GM12878 (cell line): ENCODE data around the gene NUP214. TPM values are rescaled to one million over a fixed set of nuclear protein-coding genes. Genes with fewer than 3 reads are reported as not detected.

Source experiments
- BACH1 ChIP-seq: fragments of 450-650 bp; IDR thresholded peaks from 2 replicates; pipeline ENCODE4 v1.6.1; 2017; ENCODE audit warnings: mild to moderate bottlenecking, borderline replicate concordance
- BHLHE40 ChIP-seq, 2 experiments: fragments of 450-650 bp in 1 of 2; IDR thresholded peaks; 2 replicates each; pipeline ENCODE4 v1.6.1; 2011 to 2017; ENCODE audit warnings: low read depth in 2 of 2, borderline replicate concordance in 1 of 2, improper control_type of control experiment in 1 of 2, low read length in 1 of 2, mild to moderate bottlenecking in 1 of 2
- CBFB ChIP-seq: IDR thresholded peaks from 2 replicates; pipeline ENCODE4 v1.6.1; 2016; ENCODE audit warnings: antibody characterized with exemption, low read depth
- DPF2 ChIP-seq: fragments of 450-650 bp; IDR thresholded peaks from 2 replicates; pipeline ENCODE4 v1.6.1; 2017; ENCODE audit warnings: mild to moderate bottlenecking
- MEF2A ChIP-seq: IDR thresholded peaks from 2 replicates; pipeline ENCODE4 v1.6.1; 2011; ENCODE audit warnings: low read depth, mild to moderate bottlenecking, low read length, moderate library complexity; ENCODE audit not compliant: insufficient read depth
- NFYA ChIP-seq: IDR thresholded peaks from 2 replicates; pipeline ENCODE4 v1.6.1; 2011; ENCODE audit warnings: low read depth, mild to moderate bottlenecking, low read length, improper control_type of control experiment, borderline replicate concordance
- RUNX3 ChIP-seq: IDR thresholded peaks from 2 replicates; pipeline ENCODE4 v1.6.1; 2012; ENCODE audit warnings: low read length, inconsistent platforms
- SIX5 ChIP-seq: IDR thresholded peaks from 2 replicates; pipeline ENCODE4 v1.6.1; 2011; ENCODE audit warnings: mild to moderate bottlenecking, low read depth, low read length, moderate library complexity; ENCODE audit not compliant: severe bottlenecking
- SMAD5 ChIP-seq: IDR thresholded peaks from 2 replicates; pipeline ENCODE4 v1.6.1; 2016; ENCODE audit warnings: antibody characterized with exemption, low read depth
- SMC3 ChIP-seq: IDR thresholded peaks from 2 replicates; pipeline ENCODE4 v1.6.1; 2011; ENCODE audit warnings: low read length, improper control_type of control experiment, borderline replicate concordance
- SP1 ChIP-seq: IDR thresholded peaks from one replicate; pipeline ENCODE4 v1.6.1; 2011; ENCODE audit warnings: low read depth, low read length
- SPI1 ChIP-seq: IDR thresholded peaks from 2 replicates; pipeline ENCODE4 v1.6.1; 2011; ENCODE audit warnings: low read depth, mild to moderate bottlenecking, low read length, moderate library complexity, borderline replicate concordance; ENCODE audit not compliant: insufficient read depth
- SREBF1 ChIP-seq: IDR thresholded peaks from 2 replicates; pipeline ENCODE4 v1.6.1; 2012; ENCODE audit warnings: mild to moderate bottlenecking, low read length
- SREBF2 ChIP-seq: IDR thresholded peaks from 2 replicates; pipeline ENCODE4 v1.6.1; 2012; ENCODE audit warnings: mild to moderate bottlenecking, low read length
- STAT3 ChIP-seq: IDR thresholded peaks from 2 replicates; pipeline ENCODE4 v1.6.1; 2011; ENCODE audit warnings: low read depth, low read length, improper control_type of control experiment
- YY1 ChIP-seq: IDR thresholded peaks from 2 replicates; pipeline ENCODE4 v1.6.1; 2011; ENCODE audit warnings: low read depth, mild to moderate bottlenecking, low read length
- ZNF622 ChIP-seq: fragments of 450-650 bp; IDR thresholded peaks from 2 replicates; pipeline ENCODE4 v1.6.1; 2017; ENCODE audit warnings: mild to moderate bottlenecking, inconsistent platforms
- ZSCAN29 ChIP-seq: fragments of 450-650 bp; IDR thresholded peaks from 2 replicates; pipeline ENCODE4 v1.6.1; 2017; ENCODE audit warnings: mild to moderate bottlenecking, moderate library complexity
- polyA plus RNA-seq, 11 experiments: library from polyadenylated mRNA; depleted of rRNA in 4 of 11; unstranded in 6 of 11; stranded (reverse) in 5 of 11; fragments of >200 nt; fragmentation: Nextera tagmentation in 4 of 11; fragmentation: Illumina TruSeq in 1 of 11; extraction: Ambion mirVana in 4 of 11; extraction: Trizol in 1 of 11; gene quantifications; 1 replicate in 1 of 11; 2 replicates in 10 of 11; pipeline versions ENCODE4 v1.2.1 to v1.2.3, GENCODE V29; 2011 to 2016; ENCODE audit warnings: inconsistent platforms in 2 of 11, missing spikeins in 2 of 11, low read depth in 1 of 11
- total RNA-seq, 4 experiments: library from RNA; depleted of rRNA in 3 of 4; stranded (reverse); fragments of >200 nt in 3 of 4; fragmentation: Illumina TruSeq in 1 of 4; extraction: Trizol in 1 of 4; gene quantifications; 2 replicates each; pipeline versions ENCODE4 v1.2.1 to v1.2.3, GENCODE V29; 2013 to 2021
- TF ChIP-seq, protein P1 (sequence below): IDR thresholded peaks from 2 replicates; pipeline ENCODE4 v1.6.1; 2011; ENCODE audit warnings: low read depth, mild to moderate bottlenecking, low read length, moderate library complexity, borderline replicate concordance; ENCODE audit errors: extremely low read depth
- TF ChIP-seq, protein P2 (sequence below): fragments of 450-650 bp; IDR thresholded peaks from 2 replicates; pipeline ENCODE4 v1.6.1; 2017; ENCODE audit warnings: low read depth, mild to moderate bottlenecking, moderate library complexity
- TF ChIP-seq, protein P3 (sequence below): IDR thresholded peaks from 2 replicates; pipeline ENCODE4 v1.6.1; 2012; ENCODE audit warnings: low read depth, low read length, improper control_type of control experiment
- TF ChIP-seq, protein P4 (sequence below): fragments of 450-650 bp; IDR thresholded peaks from 2 replicates; pipeline ENCODE4 v1.6.1; 2016; ENCODE audit warnings: mild to moderate bottlenecking
- TF ChIP-seq, protein P5 (sequence below): fragments of 150-350 bp; IDR thresholded peaks from 2 replicates; pipeline ENCODE4 v1.6.1; 2016; ENCODE audit warnings: low read depth, low read length

NUP214 gene
- total and polyA plus RNA-seq, 10 of the 15 experiments (the other 5 are each of a cell fraction or from before 2014, with no cell fraction given): 11.7 to 53.8 (median 17.6) TPM

DNA sequence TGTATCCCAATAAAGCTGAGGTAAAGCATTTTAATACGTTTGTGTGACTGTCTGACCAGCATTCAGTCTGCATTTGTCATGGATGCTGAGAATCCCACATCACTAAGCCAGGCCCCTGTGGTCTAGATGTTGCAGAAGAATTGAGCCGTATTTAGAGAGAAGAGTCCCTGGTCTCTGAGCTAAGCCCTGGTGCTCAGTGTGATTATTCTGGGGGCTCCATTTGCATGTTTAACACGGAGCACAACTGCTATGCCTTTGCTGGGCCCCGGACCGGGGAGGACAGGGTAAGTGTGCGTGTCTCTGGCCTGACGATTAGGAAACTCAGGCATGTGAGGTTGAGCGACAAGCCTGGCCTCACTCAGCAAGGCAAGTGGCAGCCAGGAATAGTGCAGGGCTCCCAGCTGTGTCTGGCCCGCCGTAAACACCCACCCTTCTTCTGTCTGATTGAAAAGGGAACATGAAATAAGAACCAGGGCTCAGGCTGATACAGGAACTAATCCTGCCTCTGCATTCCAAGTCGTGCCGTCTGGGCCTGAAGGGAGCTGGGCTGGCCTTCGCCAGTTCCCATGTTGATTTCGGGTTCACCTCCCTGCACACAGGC, 128.6 kb downstream of the NUP214 start (continued):
- no peak for TF ChIP-seq SIX5
- TF ChIP-seq SMAD5: no peak
- TF ChIP-seq, protein P1, sequence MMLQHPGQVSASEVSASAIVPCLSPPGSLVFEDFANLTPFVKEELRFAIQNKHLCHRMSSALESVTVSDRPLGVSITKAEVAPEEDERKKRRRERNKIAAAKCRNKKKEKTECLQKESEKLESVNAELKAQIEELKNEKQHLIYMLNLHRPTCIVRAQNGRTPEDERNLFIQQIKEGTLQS: no peak
- TF ChIP-seq BACH1: no peak
- TF ChIP-seq, protein P2, sequence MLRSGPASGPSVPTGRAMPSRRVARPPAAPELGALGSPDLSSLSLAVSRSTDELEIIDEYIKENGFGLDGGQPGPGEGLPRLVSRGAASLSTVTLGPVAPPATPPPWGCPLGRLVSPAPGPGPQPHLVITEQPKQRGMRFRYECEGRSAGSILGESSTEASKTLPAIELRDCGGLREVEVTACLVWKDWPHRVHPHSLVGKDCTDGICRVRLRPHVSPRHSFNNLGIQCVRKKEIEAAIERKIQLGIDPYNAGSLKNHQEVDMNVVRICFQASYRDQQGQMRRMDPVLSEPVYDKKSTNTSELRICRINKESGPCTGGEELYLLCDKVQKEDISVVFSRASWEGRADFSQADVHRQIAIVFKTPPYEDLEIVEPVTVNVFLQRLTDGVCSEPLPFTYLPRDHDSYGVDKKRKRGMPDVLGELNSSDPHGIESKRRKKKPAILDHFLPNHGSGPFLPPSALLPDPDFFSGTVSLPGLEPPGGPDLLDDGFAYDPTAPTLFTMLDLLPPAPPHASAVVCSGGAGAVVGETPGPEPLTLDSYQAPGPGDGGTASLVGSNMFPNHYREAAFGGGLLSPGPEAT: no peak
- no peak for TF ChIP-seq CBFB
- TF ChIP-seq, protein P3, sequence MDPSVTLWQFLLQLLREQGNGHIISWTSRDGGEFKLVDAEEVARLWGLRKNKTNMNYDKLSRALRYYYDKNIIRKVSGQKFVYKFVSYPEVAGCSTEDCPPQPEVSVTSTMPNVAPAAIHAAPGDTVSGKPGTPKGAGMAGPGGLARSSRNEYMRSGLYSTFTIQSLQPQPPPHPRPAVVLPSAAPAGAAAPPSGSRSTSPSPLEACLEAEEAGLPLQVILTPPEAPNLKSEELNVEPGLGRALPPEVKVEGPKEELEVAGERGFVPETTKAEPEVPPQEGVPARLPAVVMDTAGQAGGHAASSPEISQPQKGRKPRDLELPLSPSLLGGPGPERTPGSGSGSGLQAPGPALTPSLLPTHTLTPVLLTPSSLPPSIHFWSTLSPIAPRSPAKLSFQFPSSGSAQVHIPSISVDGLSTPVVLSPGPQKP: no peak
- TF ChIP-seq SMC3: no peak
- TF ChIP-seq DPF2: no peak
- no peak for TF ChIP-seq SPI1
- TF ChIP-seq SREBF1: no peak
- TF ChIP-seq STAT3: no peak
- TF ChIP-seq ZSCAN29: no peak
- TF ChIP-seq MEF2A: no peak
- TF ChIP-seq BHLHE40 (IDR thresholded peaks at IDR 0.05; ENCODE audit: borderline replicate concordance in 1 of 2, low read depth in 2 of 2, low read length in 1 of 2): 0 out of 4 replicates have a peak, but pooled peaks have one; percentile 17 to 20
- TF ChIP-seq, protein P4, sequence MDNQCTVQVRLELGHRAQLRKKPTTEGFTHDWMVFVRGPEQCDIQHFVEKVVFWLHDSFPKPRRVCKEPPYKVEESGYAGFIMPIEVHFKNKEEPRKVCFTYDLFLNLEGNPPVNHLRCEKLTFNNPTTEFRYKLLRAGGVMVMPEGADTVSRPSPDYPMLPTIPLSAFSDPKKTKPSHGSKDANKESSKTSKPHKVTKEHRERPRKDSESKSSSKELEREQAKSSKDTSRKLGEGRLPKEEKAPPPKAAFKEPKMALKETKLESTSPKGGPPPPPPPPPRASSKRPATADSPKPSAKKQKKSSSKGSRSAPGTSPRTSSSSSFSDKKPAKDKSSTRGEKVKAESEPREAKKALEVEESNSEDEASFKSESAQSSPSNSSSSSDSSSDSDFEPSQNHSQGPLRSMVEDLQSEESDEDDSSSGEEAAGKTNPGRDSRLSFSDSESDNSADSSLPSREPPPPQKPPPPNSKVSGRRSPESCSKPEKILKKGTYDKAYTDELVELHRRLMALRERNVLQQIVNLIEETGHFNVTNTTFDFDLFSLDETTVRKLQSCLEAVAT: no peak
- no peak for TF ChIP-seq ZNF622
- no peak for TF ChIP-seq NFYA
- TF ChIP-seq RUNX3: peak; percentile 34
- TF ChIP-seq SREBF2: no peak
- no peak for TF ChIP-seq SP1
- TF ChIP-seq YY1: 0 out of 2 replicates have a peak, but pooled peaks have one; percentile 8
- TF ChIP-seq, protein P5, sequence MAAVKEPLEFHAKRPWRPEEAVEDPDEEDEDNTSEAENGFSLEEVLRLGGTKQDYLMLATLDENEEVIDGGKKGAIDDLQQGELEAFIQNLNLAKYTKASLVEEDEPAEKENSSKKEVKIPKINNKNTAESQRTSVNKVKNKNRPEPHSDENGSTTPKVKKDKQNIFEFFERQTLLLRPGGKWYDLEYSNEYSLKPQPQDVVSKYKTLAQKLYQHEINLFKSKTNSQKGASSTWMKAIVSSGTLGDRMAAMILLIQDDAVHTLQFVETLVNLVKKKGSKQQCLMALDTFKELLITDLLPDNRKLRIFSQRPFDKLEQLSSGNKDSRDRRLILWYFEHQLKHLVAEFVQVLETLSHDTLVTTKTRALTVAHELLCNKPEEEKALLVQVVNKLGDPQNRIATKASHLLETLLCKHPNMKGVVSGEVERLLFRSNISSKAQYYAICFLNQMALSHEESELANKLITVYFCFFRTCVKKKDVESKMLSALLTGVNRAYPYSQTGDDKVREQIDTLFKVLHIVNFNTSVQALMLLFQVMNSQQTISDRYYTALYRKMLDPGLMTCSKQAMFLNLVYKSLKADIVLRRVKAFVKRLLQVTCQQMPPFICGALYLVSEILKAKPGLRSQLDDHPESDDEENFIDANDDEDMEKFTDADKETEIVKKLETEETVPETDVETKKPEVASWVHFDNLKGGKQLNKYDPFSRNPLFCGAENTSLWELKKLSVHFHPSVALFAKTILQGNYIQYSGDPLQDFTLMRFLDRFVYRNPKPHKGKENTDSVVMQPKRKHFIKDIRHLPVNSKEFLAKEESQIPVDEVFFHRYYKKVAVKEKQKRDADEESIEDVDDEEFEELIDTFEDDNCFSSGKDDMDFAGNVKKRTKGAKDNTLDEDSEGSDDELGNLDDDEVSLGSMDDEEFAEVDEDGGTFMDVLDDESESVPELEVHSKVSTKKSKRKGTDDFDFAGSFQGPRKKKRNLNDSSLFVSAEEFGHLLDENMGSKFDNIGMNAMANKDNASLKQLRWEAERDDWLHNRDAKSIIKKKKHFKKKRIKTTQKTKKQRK: no peak
